PC-3 (cell line): Measurements from ENCODE around the gene DNAH7. TPM values are rescaled to one million over a fixed set of nuclear protein-coding genes. Genes with fewer than 3 reads are reported as not detected.

Source experiments
- ATAC-seq: fragments of 200-7000 bp; cut with Tn5 transposase; 2 replicates; pipeline ENCODE4 v1.9.1; 2020; ENCODE audit warnings: mild to moderate bottlenecking, moderate library complexity
- BruUV-seq: library from RNA; stranded (reverse); fragments of 400-500 nt; replicated peaks from 2 replicates; lab custom pipeline; 2021; lab: Mats Ljungman, UMichigan
- CTCF ChIA-PET: fragments of 300-600 bp; sonication (Branson Sonifier 250); formaldehyde crosslinking; loops from one replicate; lab custom pipeline; 2022; ENCODE audit warnings: antibody characterized with exemption; lab: Charles Lee
- POLR2A ChIA-PET: fragments of 300-600 bp; sonication (Branson Sonifier 250); formaldehyde crosslinking; loops from one replicate; lab custom pipeline; 2022; ENCODE audit warnings: antibody characterized with exemption; ENCODE audit not compliant: unreplicated experiment; lab: Charles Lee
- DNase-seq: peaks from one replicate; pipeline ENCODE4 v3.0.0-alpha.2; 2015
- H2AFZ ChIP-seq: fragments of 300-600 bp; sonication (generic); 2 replicates; pipeline ENCODE4 v1.6.0; 2016; ENCODE audit warnings: antibody characterized with exemption, low read length
- H3F3A ChIP-seq: fragments of 300-600 bp; sonication (generic); one replicate; pipeline ENCODE4 v1.6.0; 2017; ENCODE audit warnings: antibody characterized with exemption, low read length, control low read depth, mild to moderate bottlenecking; ENCODE audit not compliant: unreplicated experiment
- H3K27ac ChIP-seq: fragments of 300-600 bp; sonication (generic); 2 replicates; pipeline ENCODE4 v1.5.1; 2016; ENCODE audit warnings: mild to moderate bottlenecking, low read length
- H3K27me3 ChIP-seq: fragments of 300-600 bp; sonication (generic); 2 replicates; pipeline ENCODE4 v1.6.1; 2016; ENCODE audit warnings: low read length, mixed read lengths
- H3K36me3 ChIP-seq: fragments of 300-600 bp; sonication (generic); 2 replicates; pipeline ENCODE4 v1.6.1; 2016; ENCODE audit warnings: low read depth, mixed run types, low read length, mixed read lengths
- H3K4me1 ChIP-seq: fragments of 300-600 bp; sonication (generic); 2 replicates; pipeline ENCODE4 v1.5.1; 2016; ENCODE audit warnings: low read length; ENCODE audit not compliant: insufficient read depth
- H3K4me2 ChIP-seq: fragments of 300-600 bp; sonication (generic); 2 replicates; pipeline ENCODE4 v1.6.0; 2016; ENCODE audit warnings: low read length
- H3K4me3 ChIP-seq: fragments of 300-600 bp; sonication (generic); 2 replicates; pipeline ENCODE4 v1.5.1; 2016; ENCODE audit warnings: mild to moderate bottlenecking, low read length, mixed read lengths
- H3K79me2 ChIP-seq: fragments of 300-600 bp; sonication (generic); 2 replicates; pipeline ENCODE4 v1.6.1; 2017; ENCODE audit warnings: low read length, mixed read lengths
- H3K9ac ChIP-seq: fragments of 300-600 bp; sonication (generic); 2 replicates; pipeline ENCODE4 v1.6.0; 2016; ENCODE audit warnings: mild to moderate bottlenecking, low read length
- H3K9me2 ChIP-seq: fragments of 300-600 bp; sonication (generic); replicated peaks from 2 replicates; pipeline ENCODE4 v1.6.1; 2016; ENCODE audit warnings: mixed run types, low read length, mixed read lengths
- H3K9me3 ChIP-seq: fragments of 300-600 bp; sonication (generic); 2 replicates; pipeline ENCODE4 v1.6.1; 2016; ENCODE audit warnings: low read length, mixed read lengths
- H4K20me1 ChIP-seq: fragments of 300-600 bp; sonication (generic); 2 replicates; pipeline ENCODE4 v1.6.1; 2016; ENCODE audit warnings: low read length, mixed read lengths
- CTCF ChIP-seq: fragments of 300-600 bp; sonication (generic); conservative IDR thresholded peaks from 2 replicates; pipeline ENCODE4 v1.5.1; 2017; ENCODE audit warnings: antibody characterized with exemption, low read depth, mild to moderate bottlenecking, low read length
- EZH2 ChIP-seq: fragments of 300-600 bp; sonication (generic); IDR thresholded peaks from one replicate; pipeline ENCODE4 v1.6.1; 2017; ENCODE audit warnings: antibody characterized with exemption, mild to moderate bottlenecking, low read length; ENCODE audit not compliant: unreplicated experiment
- EZH2phosphoT487 ChIP-seq: fragments of 300-600 bp; sonication (generic); IDR thresholded peaks from 2 replicates; pipeline ENCODE4 v1.6.1; 2018; ENCODE audit warnings: mild to moderate bottlenecking, antibody characterized with exemption, low read length, borderline replicate concordance
- intact Hi-C: fragments of 100-400 bp; cut with micrococcal nuclease; formaldehyde crosslinking; loops from 2 replicates; pipeline ENCODE4 v1.9.0; 2023
- total RNA-seq: library from RNA; depleted of rRNA; stranded (reverse); fragments of >200 nt; gene quantifications from 2 replicates; pipeline ENCODE4 v1.2.3, GENCODE V29; 2014

Gene DNAH7
- total RNA-seq, 1 experiment from 2014 or later, result 1.9 TPM

GRCh38 chr2:195912079-195912478 lies 156.6 kb downstream of the DNAH7 start:
- Histone ChIP-seq H3K4me3 (no peak overlapping the region), H3K9me3 (no peaks in the 10 kb centered on the region), H3K9ac (no peak overlapping the region), H3K9me2 (no peaks in the 10 kb centered on the region), H2AFZ (no peak overlapping the region), H3F3A (no peaks in the 10 kb centered on the region), H3K4me1 (no peaks in the 10 kb centered on the region), H4K20me1 (no peaks in the 10 kb centered on the region), H3K27me3 (no peaks in the 10 kb centered on the region), H3K36me3 (no peaks in the 10 kb centered on the region), H3K4me2 (no peak overlapping the region), H3K79me2 (no peaks in the 10 kb centered on the region), H3K27ac (no peak overlapping the region)
- TF ChIP-seq EZH2 (no peak), EZH2phosphoT487 (no peak), CTCF (no peak)
- no TSS peak for BruUV-seq
- intact Hi-C loops, result no loop called here
- DNase-seq (no peak), ATAC-seq (no peak)
- ChIA-PET POLR2A (no interaction called here), CTCF (interaction anchor here (0.6 kb wide), 1 partner anchor 1987 kb away, joined by 6 read pairs; no protein-coding TSS in a partner anchor)

- Histone ChIP-seq H3K4me1 (no peaks in the 10 kb centered on the region), H3F3A (no peaks in the 10 kb centered on the region), H3K4me3 (no peak overlapping the region), H3K36me3 (no peaks in the 10 kb centered on the region), H3K9ac (no peak overlapping the region), H3K27ac (no peak overlapping the region), H3K79me2 (no peaks in the 10 kb centered on the region), H3K9me3 (no peaks in the 10 kb centered on the region), H2AFZ (no peak overlapping the region), H4K20me1 (no peaks in the 10 kb centered on the region), H3K9me2 (no peaks in the 10 kb centered on the region), H3K27me3 (no peaks in the 10 kb centered on the region), H3K4me2 (no peak overlapping the region)
- BruUV-seq, result no TSS peak
- intact Hi-C loops, result no loop called here
- POLR2A ChIA-PET, result no interaction called here
- CTCF ChIA-PET, result no interaction called here
- no peak for ATAC-seq
- DNase-seq, result no peak
- TF ChIP-seq EZH2, result no peak
- TF ChIP-seq CTCF, result no peak
- TF ChIP-seq EZH2phosphoT487, result no peak
Measured at GRCh38 chr2:195910570-195910969, 158.1 kb downstream of the DNAH7 start.

DNA sequence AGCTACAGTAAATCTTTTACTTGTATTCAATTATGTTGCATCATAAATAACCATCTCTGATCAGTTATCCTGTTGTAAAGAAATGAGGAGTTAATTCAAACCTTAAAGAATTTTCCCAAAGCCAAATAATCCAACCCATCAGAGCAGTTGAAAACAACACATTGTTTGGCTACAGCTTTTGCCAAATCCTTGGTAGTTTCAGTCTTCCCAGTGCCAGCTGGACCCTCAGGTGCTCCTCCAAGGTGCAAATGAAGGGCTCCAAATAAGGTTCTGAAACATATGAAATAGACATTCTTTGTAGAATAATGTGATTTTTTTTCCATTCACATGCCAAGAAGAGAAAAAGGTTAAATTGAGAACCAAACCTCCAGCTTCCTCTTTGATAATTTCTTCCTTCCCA lies 158.7 kb downstream of the DNAH7 start:
- H2AFZ ChIP-seq, result no peak overlapping the region
- no peaks in the 10 kb centered on the region for H3K9me3 ChIP-seq
- no peak overlapping the region for H3K9ac ChIP-seq
- ATAC-seq (no peak), DNase-seq (no peak)
- BruUV-seq, result no TSS peak
- ChIA-PET CTCF (no interaction called here), POLR2A (no interaction called here)
- no peaks in the 10 kb centered on the region for H3K27me3 ChIP-seq
- no peaks in the 10 kb centered on the region for H4K20me1 ChIP-seq
- no peaks in the 10 kb centered on the region for H3K9me2 ChIP-seq
- no peak overlapping the region for H3K27ac ChIP-seq
- no peak for TF ChIP-seq EZH2phosphoT487
- no peak for TF ChIP-seq EZH2
- TF ChIP-seq CTCF, result no peak
- no peak overlapping the region for H3K4me2 ChIP-seq
- H3K36me3 ChIP-seq, result no peaks in the 10 kb centered on the region
- H3K4me3 ChIP-seq, result no peak overlapping the region
- intact Hi-C loops, result no loop called here
- H3K79me2 ChIP-seq, result no peaks in the 10 kb centered on the region
- no peaks in the 10 kb centered on the region for H3F3A ChIP-seq
- no peaks in the 10 kb centered on the region for H3K4me1 ChIP-seq
